A549 (cell line): ENCODE data around the gene RAB10. TPM values are rescaled to one million over a fixed set of nuclear protein-coding genes. Genes with fewer than 3 reads are reported as not detected.

Experiments used
- ATAC-seq, 2 experiments: fragments of 200-7000 bp in 1 of 2; fragments of >200 bp in 1 of 2; cut with Nextera tagmentation in 1 of 2; cut with Tn5 transposase in 1 of 2; 3 replicates each; pipeline versions ENCODE4 v1.8.0 to v1.9.1; 2018 to 2020; ENCODE audit warnings: mild to moderate bottlenecking in 1 of 2, moderate library complexity in 1 of 2
- CTCF ChIA-PET: fragments of 300-600 bp; sonication (Branson Sonifier 250); formaldehyde crosslinking; extraction: SDS; loops from one replicate; lab custom pipeline; 2021; ENCODE audit warnings: antibody characterized with exemption, inconsistent platforms; lab: Yijun Ruan, JAX
- POLR2A ChIA-PET: fragments of 350-600 bp; formaldehyde crosslinking; extraction: SDS; loops from one replicate; lab custom pipeline; 2021; ENCODE audit warnings: antibody characterized with exemption, inconsistent platforms; lab: Yijun Ruan, JAX
- DNase-seq, 2 experiments: peaks; one replicate each; pipeline versions ENCODE4 v3.0.0 to v3.0.0-alpha.2; 2011 to 2016; ENCODE audit warnings: low read depth in 1 of 2, low spot score in 1 of 2
- FAIRE-seq: peaks from 2 replicates; lab custom pipeline; 2011; peaks lifted over from hg19 to GRCh38; lab: Jason Lieb, UNC
- H3K27ac ChIP-seq, 2 experiments: fragments of >200 bp; sonication (Bioruptor Twin); formaldehyde crosslinking; 3 replicates each; pipeline ENCODE4 v1.5.1; 2016 to 2017
- H3K4me1 ChIP-seq: fragments of >200 bp; sonication (Bioruptor Twin); formaldehyde crosslinking; 3 replicates; pipeline ENCODE4 v1.6.1; 2016
- H3K4me2 ChIP-seq: fragments of >200 bp; sonication (Bioruptor Twin); formaldehyde crosslinking; 3 replicates; pipeline ENCODE4 v1.6.1; 2016
- H3K4me3 ChIP-seq: fragments of >200 bp; sonication (Bioruptor Twin); formaldehyde crosslinking; 3 replicates; pipeline ENCODE4 v1.5.1; 2016
- H3K9me3 ChIP-seq: fragments of >200 bp; sonication (Bioruptor Twin); formaldehyde crosslinking; 3 replicates; pipeline ENCODE4 v1.6.1; 2016
- BHLHE40 ChIP-seq: IDR thresholded peaks from 2 replicates; pipeline ENCODE4 v1.6.1; 2012; ENCODE audit warnings: low read depth, low read length, inconsistent platforms
- CBX2 ChIP-seq: fragments of 200-600 bp; sonication (generic); IDR thresholded peaks from 2 replicates; pipeline ENCODE4 v1.6.1; 2016; ENCODE audit warnings: low read depth, mild to moderate bottlenecking, borderline replicate concordance
- CBX8 ChIP-seq: fragments of 200-600 bp; sonication (generic); IDR thresholded peaks from 2 replicates; pipeline ENCODE4 v1.6.1; 2016
- CEBPB ChIP-seq, 2 experiments: fragments of >200 bp in 1 of 2; sonication (Bioruptor Twin) in 1 of 2; formaldehyde crosslinking in 1 of 2; IDR thresholded peaks; 2 replicates each; pipeline ENCODE4 v1.6.1; 2012 to 2016
- CHD2 ChIP-seq: fragments of 150-350 bp; IDR thresholded peaks from 2 replicates; pipeline ENCODE4 v1.6.1; 2014; ENCODE audit warnings: low read length; ENCODE audit not compliant: partially characterized antibody
- CTCF ChIP-seq: fragments of >200 bp; sonication (Bioruptor Twin); formaldehyde crosslinking; IDR thresholded peaks from 3 replicates; pipeline ENCODE4 v1.5.1; 2016
- ESRRA ChIP-seq: fragments of 150-350 bp; IDR thresholded peaks from 2 replicates; pipeline ENCODE4 v1.6.1; 2014; ENCODE audit warnings: mild to moderate bottlenecking, low read length, borderline replicate concordance
- FOSL2 ChIP-seq, 2 experiments: fragments of 450-650 bp in 1 of 2; fragments of >200 bp in 1 of 2; sonication (Bioruptor Twin) in 1 of 2; formaldehyde crosslinking; IDR thresholded peaks; 2 replicates each; pipeline versions ENCODE4 v1.5.0 to v1.6.1; 2016 to 2020; ENCODE audit warnings: mild to moderate bottlenecking in 1 of 2, moderate library complexity in 1 of 2
- GATA3 ChIP-seq: IDR thresholded peaks from 2 replicates; pipeline ENCODE4 v1.6.1; 2012; ENCODE audit warnings: borderline replicate concordance
- HOXA7 ChIP-seq: fragments of 250-450 bp; sonication (Bioruptor Pico); IDR thresholded peaks from 2 replicates; pipeline ENCODE4 v1.5.0; 2020; ENCODE audit warnings: mild to moderate bottlenecking, moderate library complexity
- JUN ChIP-seq, 2 experiments: fragments of >200 bp; sonication (Bioruptor Twin); formaldehyde crosslinking; IDR thresholded peaks; 2 replicates in 1 of 2; 3 replicates in 1 of 2; pipeline ENCODE4 v1.6.1; 2016 to 2017
- MAZ ChIP-seq: fragments of 150-350 bp; IDR thresholded peaks from 2 replicates; pipeline ENCODE4 v1.6.1; 2014; ENCODE audit warnings: antibody characterized with exemption, low read depth, low read length, borderline replicate concordance
- NPAS2 ChIP-seq: fragments of 250-450 bp; sonication (Bioruptor Pico); IDR thresholded peaks from 2 replicates; pipeline ENCODE4 v1.8.0; 2022; ENCODE audit warnings: mild to moderate bottlenecking, moderate library complexity, borderline replicate concordance
- RARB ChIP-seq: fragments of 250-450 bp; sonication (Bioruptor Pico); IDR thresholded peaks from 2 replicates; pipeline ENCODE4 v1.8.0; 2021; ENCODE audit warnings: mild to moderate bottlenecking, moderate library complexity
- REST ChIP-seq: fragments of 200-600 bp; sonication (generic); IDR thresholded peaks from 2 replicates; pipeline ENCODE4 v1.6.1; 2016; ENCODE audit warnings: antibody characterized with exemption, mild to moderate bottlenecking, moderate library complexity
- TP53 ChIP-seq: fragments of 250-450 bp; sonication (Bioruptor Pico); IDR thresholded peaks from 2 replicates; pipeline ENCODE4 v1.5.0; 2021; ENCODE audit warnings: mild to moderate bottlenecking, moderate library complexity
- ZFP36 ChIP-seq: fragments of 450-650 bp; IDR thresholded peaks from 2 replicates; pipeline ENCODE4 v1.6.1; 2014; ENCODE audit warnings: borderline replicate concordance; ENCODE audit not compliant: partially characterized antibody
- ZNF302 ChIP-seq: fragments of 250-450 bp; sonication (Bioruptor Pico); IDR thresholded peaks from 2 replicates; pipeline ENCODE4 v1.9.0; 2021; ENCODE audit warnings: inconsistent platforms, mild to moderate bottlenecking, moderate library complexity
- ZSCAN20 ChIP-seq: fragments of 250-450 bp; sonication (Bioruptor Pico); IDR thresholded peaks from 2 replicates; pipeline ENCODE4 v1.8.0; 2022; ENCODE audit warnings: mild to moderate bottlenecking, moderate library complexity
- WGBS: methylation state at CpG from one replicate; pipeline ENCODE4 v1.1.6; 2017; ENCODE audit errors: missing lambda C conversion rate; 5-methylcytosine and 5-hydroxymethylcytosine counted together
- polyA plus RNA-seq, 4 experiments: library from polyadenylated mRNA; depleted of rRNA in 3 of 4; stranded (reverse); fragments of >200 nt; fragmentation: RNase III in 1 of 4; extraction: RNeasy Plus Mini Kit Qiagen cat#74134 plus additional on column Dnase treatment in 1 of 4; gene quantifications; 2 replicates in 3 of 4; 3 replicates in 1 of 4; pipeline ENCODE4 v1.2.3, GENCODE V29; 2011 to 2017

RAB10 gene
- polyA plus RNA-seq, 2 of the 4 experiments (the other 2 are of a cell fraction), result 272 to 692 TPM

- Histone ChIP-seq H3K27ac (no peak overlapping the region; a peak in 1 of 6 replicates), H3K4me1 (peaks cover 18% of the 10 kb centered on the region), H3K4me3 (no peak overlapping the region), H3K4me2 (no peak overlapping the region), H3K9me3 (no peaks in the 10 kb centered on the region)
- POLR2A ChIA-PET, result no interaction called here
- CTCF ChIA-PET, result interaction anchor here (1.5 to 18.4 kb wide), 8 partner anchors 9 to 158 kb away, joined by 4 to 240 read pairs (median 6); no protein-coding TSS in a partner anchor
- 96% methylated on average over 9 of the region's 9 CpGs for WGBS
- DNase-seq (no peak), ATAC-seq (no peak), FAIRE-seq (no peak)
- TF ChIP-seq CEBPB (IDR thresholded peaks at IDR 0.05) (no peak), CBX8 (no peak), ZNF302 (CRISPR knock-in tag) (no peak), MAZ (no peak), TP53 (CRISPR knock-in tag) (no peak), BHLHE40 (no peak), FOSL2 (IDR thresholded peaks at IDR 0.05) (no peak), FOSL2 (CRISPR knock-in tag; IDR thresholded peaks at IDR 0.05) (no peak), REST (no peak), RARB (CRISPR knock-in tag) (no peak), CBX2 (no peak), ZSCAN20 (no peak), NPAS2 (no peak), ZFP36 (no peak), CTCF (no peak)
Measured at GRCh38 chr2:25988134-25988533, 45.8 kb upstream of the RAB10 start.

GRCh38 chr2:25989154-25989553 is 44.7 kb upstream of the RAB10 start:
- ChIA-PET CTCF (interaction anchor here (0.9 to 18.4 kb wide), 9 partner anchors 10 to 157 kb away, joined by 3 to 240 read pairs (median 6); no protein-coding TSS in a partner anchor), POLR2A (no interaction called here)
- no peaks in the 10 kb centered on the region for H3K9me3 ChIP-seq
- H3K4me3 ChIP-seq, result no peak overlapping the region
- TF ChIP-seq HOXA7 (no peak), CHD2 (no peak), ESRRA (no peak)
- H3K27ac ChIP-seq, result peak overlapping the region in 1 of 2 experiments; percentile 12; a peak in 2 of 6 replicates
- no peak for DNase-seq
- peaks cover 16% of the 10 kb centered on the region for H3K4me1 ChIP-seq
- no peak for ATAC-seq
- WGBS, result 91% methylated on average over 4 of the region's 4 CpGs
- FAIRE-seq, result no peak
- no peak overlapping the region for H3K4me2 ChIP-seq

- ChIA-PET CTCF (interaction anchor here (0.6 to 18.4 kb wide), 61 partner anchors 9 to 446 kb away, joined by 3 to 240 read pairs (median 5); partner anchors contain the start of genes HADHA, HADHB, KIF3C and RAB10), POLR2A (interaction anchor here (0.6 to 1.5 kb wide), 5 partner anchors 19 to 253 kb away, joined by 3 to 16 read pairs (median 4); partner anchors contain the start of genes HADHA, HADHB and RAB10)
- H3K4me2 ChIP-seq, result peak overlapping the region; percentile 65
- DNase-seq (no peak), ATAC-seq (peak; percentile 70 to 71; a peak in 5 of 6 replicates), FAIRE-seq (no peak)
- TF ChIP-seq JUN (IDR thresholded peaks at IDR 0.05), result 0 out of 5 replicates have a peak, but pooled peaks of 1 of the 2 experiments have one; percentile 5
- no peak for TF ChIP-seq GATA3
- WGBS, result 45% methylated on average over 3 of the region's 3 CpGs
- 0 out of 3 replicates have a peak overlapping the region, but pooled peaks have one; percentile 5 for H3K4me3 ChIP-seq
- peaks cover 25% of the 10 kb centered on the region for H3K4me1 ChIP-seq
- H3K27ac ChIP-seq, result peak overlapping the region; percentile 80 to 93
- H3K9me3 ChIP-seq, result no peaks in the 10 kb centered on the region
Measured at GRCh38 chr2:25991965-25992364, 41.9 kb upstream of the RAB10 start.
